Lower leg skin (tissue), 4 donors: ENCODE data around the gene TTC3. TPM values are rescaled to one million over a fixed set of nuclear protein-coding genes. Genes with fewer than 3 reads are reported as not detected.

Experiments used
- DNase-seq, 2 donors: peaks; one replicate each; pipeline ENCODE4 v3.0.0-alpha.2; 2019; ENCODE audit warnings: low spot score in 2 of 2
- H3K4me3 ChIP-seq: fragments of 200-600 bp; sonication (generic); 2 replicates; pipeline ENCODE4 v1.5.1; 2017; ENCODE audit warnings: mild to moderate bottlenecking, low read depth; ENCODE audit not compliant: poor library complexity, severe bottlenecking
- CTCF ChIP-seq, 3 donors: fragments of 450-650 bp; IDR thresholded peaks; one replicate each; pipeline ENCODE4 v1.5.1; 2016; ENCODE audit warnings: antibody characterized with exemption in 3 of 3, mild to moderate bottlenecking in 3 of 3, moderate library complexity in 2 of 3
- POLR2A ChIP-seq, 2 donors: fragments of 450-650 bp; IDR thresholded peaks; one replicate each; pipeline ENCODE4 v1.6.1; 2016 to 2017; ENCODE audit warnings: antibody characterized with exemption in 2 of 2, mild to moderate bottlenecking in 1 of 2, moderate library complexity in 1 of 2
- WGBS, 2 donors: methylation state at CpG; one replicate each; pipeline ENCODE4 v1.1.5; 2018; 5-methylcytosine and 5-hydroxymethylcytosine counted together
- intact Hi-C: fragments of 100-400 bp; cut with DNase I; formaldehyde crosslinking; loops from one replicate; pipeline ENCODE4 v1.15.0; 2023; ENCODE audit warnings: low total_unique reads
- total RNA-seq, 4 donors: library from RNA; depleted of rRNA; stranded (reverse); fragments of >200 nt; gene quantifications; one replicate each; pipeline ENCODE4 v1.1.0, GENCODE V29; 2016

The TTC3 gene
- total RNA-seq, 4 donors from 2014 or later: 77.6 to 111 (median 92.0) TPM

GRCh38 chr21:37146320-37147235 is 73.5 kb downstream of the TTC3 start:
- no peak overlapping the region for H3K4me3 ChIP-seq
- DNase-seq: no peak
- WGBS, 2 donors: 73 to 83% methylated on average over 8 of the region's 8 CpGs
- TF ChIP-seq CTCF (IDR thresholded peaks at IDR 0.05) (no peak), POLR2A (IDR thresholded peaks at IDR 0.05) (no peak)
- intact Hi-C loops: no loop called here

GRCh38 chr21:37149411-37149810 is 76.4 kb downstream of the TTC3 start:
- intact Hi-C loops: no loop called here
- no peak for TF ChIP-seq POLR2A (IDR thresholded peaks at IDR 0.05)
- TF ChIP-seq CTCF (IDR thresholded peaks at IDR 0.05): no peak
- no peak for DNase-seq

GRCh38 chr21:37153196-37153934 is 80.3 kb downstream of the TTC3 start:
- 74% methylated on average over 4 of the region's 4 CpGs for WGBS, 2 donors
- intact Hi-C loops: no loop called here

More at GRCh38 chr21:37149411-37149810, 76.4 kb downstream of the TTC3 start:
- no peak overlapping the region for H3K4me3 ChIP-seq

GRCh38 chr21:37153935-37154350 is 80.9 kb downstream of the TTC3 start:
- intact Hi-C loops: no loop called here
- WGBS, 2 donors: 83 to 85% methylated on average over 9 of the region's 9 CpGs
- no peak for TF ChIP-seq CTCF (IDR thresholded peaks at IDR 0.05)
- no peak for TF ChIP-seq POLR2A (IDR thresholded peaks at IDR 0.05)

More at GRCh38 chr21:37153196-37153934, 80.3 kb downstream of the TTC3 start:
- no peak for DNase-seq
- TF ChIP-seq POLR2A (IDR thresholded peaks at IDR 0.05): no peak
- TF ChIP-seq CTCF (IDR thresholded peaks at IDR 0.05): no peak
- no peak overlapping the region for H3K4me3 ChIP-seq

DNA sequence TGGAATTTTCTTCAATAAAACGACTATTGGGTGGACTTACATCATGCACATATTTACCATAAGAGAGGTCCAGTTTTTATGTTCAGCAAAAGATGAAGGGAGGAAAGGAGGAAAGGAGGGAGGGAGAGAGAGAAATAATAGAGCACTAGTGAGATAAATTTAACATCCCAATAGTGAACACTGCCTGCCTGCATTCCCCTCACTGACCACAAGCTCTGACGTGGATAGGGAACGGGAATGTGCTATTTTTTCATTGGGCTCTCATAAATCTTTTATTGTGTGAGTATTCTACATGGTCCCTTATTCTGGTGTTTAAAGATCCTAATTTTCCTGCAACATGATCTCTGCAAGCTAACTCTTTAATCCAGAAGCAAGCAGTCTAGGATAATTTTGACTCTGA is 82.1 kb downstream of the TTC3 start:
- no peak overlapping the region for H3K4me3 ChIP-seq
- no peak for TF ChIP-seq POLR2A (IDR thresholded peaks at IDR 0.05)
- TF ChIP-seq CTCF (IDR thresholded peaks at IDR 0.05): no peak
- DNase-seq: no peak
- 75 to 81% methylated on average over 3 of the region's 3 CpGs for WGBS, 2 donors
- intact Hi-C loops: no loop called here

More at GRCh38 chr21:37153935-37154350, 80.9 kb downstream of the TTC3 start:
- no peak for DNase-seq
- no peak overlapping the region for H3K4me3 ChIP-seq
